Measurements from ENCODE around the gene NFKBIB.

DNA sequence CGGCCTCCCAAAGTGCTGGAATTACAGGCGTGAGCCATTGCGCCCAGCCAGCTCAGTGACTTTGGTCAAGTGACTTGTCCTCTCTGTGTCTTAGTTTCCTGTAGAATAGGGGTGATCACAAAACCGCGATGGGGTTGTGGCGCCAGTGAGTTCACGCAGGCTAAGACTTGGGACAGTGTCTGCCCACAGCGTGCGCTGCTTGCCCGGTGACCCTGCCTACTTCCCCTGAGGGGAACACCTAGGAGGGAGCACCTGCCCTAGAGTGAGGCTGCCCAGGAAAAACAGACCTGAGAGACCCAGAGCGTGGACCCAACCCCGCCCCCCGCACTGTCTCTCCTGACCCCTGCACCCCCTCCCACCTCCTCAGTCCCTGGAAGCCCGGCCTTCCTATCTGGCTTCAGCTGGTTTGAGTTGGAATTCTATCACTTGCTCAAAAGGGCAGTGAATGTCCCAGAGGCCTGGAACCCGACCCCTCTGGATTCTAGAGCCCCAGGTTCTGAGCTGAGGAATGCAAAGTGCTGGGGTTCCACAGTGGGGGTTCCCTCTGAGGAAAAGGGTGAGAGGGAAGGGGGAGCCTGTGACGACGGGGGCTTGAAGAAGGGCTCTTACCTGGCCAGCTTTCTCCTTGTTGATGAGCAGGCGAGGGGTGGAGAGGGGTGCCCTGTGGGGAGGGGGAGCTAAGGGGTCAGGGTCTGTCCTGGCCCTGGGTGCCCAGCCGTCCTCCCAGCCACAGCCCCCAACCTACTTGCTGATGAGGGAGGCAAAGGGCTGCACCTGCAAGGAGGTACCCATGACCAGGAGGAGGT lies 19.5 kb upstream of the NFKBIB start:
- TF ChIP-seq ATF2 (CRISPR knock-in tag; IDR thresholded peaks at IDR 0.05; ENCODE audit: borderline replicate concordance, low read depth), result no peak
- TF ChIP-seq GABPB1 (CRISPR knock-in tag; IDR thresholded peaks at IDR 0.05), result no peak
- TF ChIP-seq CTCF (IDR thresholded peaks at IDR 0.05), result no peak
- TF ChIP-seq ZNF263 (CRISPR knock-in tag; IDR thresholded peaks at IDR 0.05; ENCODE audit: low read depth), result no peak
- TF ChIP-seq MAX (CRISPR knock-in tag; IDR thresholded peaks at IDR 0.05), result no peak
- TF ChIP-seq TP53 (CRISPR knock-in tag; IDR thresholded peaks at IDR 0.05), result no peak
- no peak for TF ChIP-seq IRF1 (CRISPR knock-in tag; IDR thresholded peaks at IDR 0.05)
- TF ChIP-seq ESRRA (CRISPR knock-in tag; IDR thresholded peaks at IDR 0.05; ENCODE audit: borderline replicate concordance), result no peak
- TF ChIP-seq, protein P1, sequence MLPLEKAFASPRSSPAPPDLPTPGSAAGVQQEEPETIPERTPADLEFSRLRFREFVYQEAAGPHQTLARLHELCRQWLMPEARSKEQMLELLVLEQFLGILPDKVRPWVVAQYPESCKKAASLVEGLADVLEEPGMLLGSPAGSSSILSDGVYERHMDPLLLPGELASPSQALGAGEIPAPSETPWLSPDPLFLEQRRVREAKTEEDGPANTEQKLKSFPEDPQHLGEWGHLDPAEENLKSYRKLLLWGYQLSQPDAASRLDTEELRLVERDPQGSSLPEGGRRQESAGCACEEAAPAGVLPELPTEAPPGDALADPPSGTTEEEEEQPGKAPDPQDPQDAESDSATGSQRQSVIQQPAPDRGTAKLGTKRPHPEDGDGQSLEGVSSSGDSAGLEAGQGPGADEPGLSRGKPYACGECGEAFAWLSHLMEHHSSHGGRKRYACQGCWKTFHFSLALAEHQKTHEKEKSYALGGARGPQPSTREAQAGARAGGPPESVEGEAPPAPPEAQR (CRISPR knock-in tag; IDR thresholded peaks at IDR 0.05), result no peak

All from WTC11 (cell line).